Measurements from ENCODE around the gene XRCC6. TPM values are rescaled to one million over a fixed set of nuclear protein-coding genes. Genes with fewer than 3 reads are reported as not detected.

The XRCC6 gene
- total and polyA plus RNA-seq, 9 of the 15 experiments (the other 6 are each of a cell fraction or from before 2014, with no cell fraction given) = 151 to 440 (median 318) TPM

- TF ChIP-seq CHD7 (IDR thresholded peaks at IDR 0.05; ENCODE audit: low read depth, low read length) = no peak
Observed at GRCh38 chr22:41657709-41658108, 36.6 kb downstream of the XRCC6 start (continued).

Measured in K562 (cell line).